Activated gamma-delta T cell treated with Interleukin-2 at 50 U/mL for 16 hours (primary cell): ENCODE measurements around the gene PARM1.

Experiments used
- DNase-seq: peaks from one replicate; pipeline ENCODE4 v3.0.0-alpha.2; 2020

Gene PARM1

DNA sequence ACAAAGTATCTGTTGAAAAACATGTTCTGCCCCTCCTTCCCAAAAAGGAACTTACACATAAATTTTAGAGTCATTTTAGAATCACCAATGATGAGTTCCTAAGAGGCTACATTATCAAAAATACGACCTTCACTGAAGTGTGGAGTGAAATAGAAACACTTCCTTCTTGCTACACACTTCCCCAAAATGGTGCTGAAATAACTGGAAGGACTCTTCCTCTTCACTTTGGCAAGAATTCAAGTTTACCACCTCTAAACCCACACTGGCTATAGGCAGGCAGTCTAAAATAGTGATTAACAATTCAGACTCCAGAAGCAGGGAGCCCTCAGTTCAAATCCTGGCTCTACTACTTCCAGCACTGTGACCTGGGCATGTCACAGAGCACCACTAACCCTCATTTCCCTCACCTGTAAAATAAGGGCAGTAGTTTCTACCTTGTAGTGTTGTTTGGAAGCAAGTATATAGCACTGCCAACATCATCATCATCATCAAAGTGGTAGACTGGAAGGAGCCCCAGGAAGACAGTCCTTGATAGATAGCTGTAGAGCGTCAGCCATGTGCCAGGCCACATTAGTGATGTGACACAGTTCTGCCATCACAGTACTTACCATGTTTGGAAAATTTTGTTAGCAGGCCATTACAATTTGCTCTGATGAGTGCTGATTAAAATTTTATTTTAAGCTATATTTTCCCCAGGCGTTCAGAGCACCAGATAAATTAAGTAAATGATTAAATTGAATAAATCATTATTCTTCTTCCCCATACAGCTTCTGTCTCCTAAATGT is 103.3 kb downstream of the PARM1 start:
- no peak for DNase-seq

DNA sequence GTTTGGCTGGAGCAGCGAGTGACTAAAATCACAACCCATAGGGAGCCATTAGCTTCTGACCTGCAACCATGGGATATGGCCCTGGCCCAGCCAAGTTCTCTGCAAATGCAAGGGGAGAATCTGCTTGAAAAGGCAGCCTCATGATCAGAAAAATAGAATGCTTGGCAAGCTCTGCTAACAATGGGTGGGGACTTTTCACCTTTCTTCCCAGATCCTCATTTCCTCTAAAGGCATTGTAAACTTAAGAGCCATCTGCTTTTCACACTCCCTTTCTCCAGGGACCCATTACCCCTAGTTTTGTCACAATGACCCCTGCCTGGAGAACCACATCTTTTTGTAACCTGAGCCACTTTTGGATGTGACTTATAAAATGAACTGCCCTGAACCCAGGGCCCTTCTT is 104.3 kb downstream of the PARM1 start:
- DNase-seq, result no peak

DNA sequence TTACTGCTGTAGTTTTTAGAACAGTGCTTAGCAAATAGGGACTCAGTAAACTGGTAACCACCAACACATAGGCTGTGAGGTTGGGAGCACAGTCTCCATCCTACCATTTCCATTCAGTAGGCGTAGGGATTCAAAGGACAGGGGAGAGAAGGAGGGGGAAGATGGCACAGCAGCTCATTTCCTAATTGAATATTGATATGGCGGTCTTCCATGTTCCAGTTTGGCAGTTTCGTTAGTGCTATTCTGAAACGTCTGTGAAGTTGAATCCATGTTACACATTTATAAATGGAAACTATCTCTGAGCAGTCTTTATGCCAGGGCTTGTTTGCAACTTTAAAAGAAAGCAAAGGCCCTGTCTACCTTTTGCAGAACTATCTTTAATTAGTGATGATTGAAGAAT is 105.5 kb downstream of the PARM1 start:
- no peak for DNase-seq

DNA sequence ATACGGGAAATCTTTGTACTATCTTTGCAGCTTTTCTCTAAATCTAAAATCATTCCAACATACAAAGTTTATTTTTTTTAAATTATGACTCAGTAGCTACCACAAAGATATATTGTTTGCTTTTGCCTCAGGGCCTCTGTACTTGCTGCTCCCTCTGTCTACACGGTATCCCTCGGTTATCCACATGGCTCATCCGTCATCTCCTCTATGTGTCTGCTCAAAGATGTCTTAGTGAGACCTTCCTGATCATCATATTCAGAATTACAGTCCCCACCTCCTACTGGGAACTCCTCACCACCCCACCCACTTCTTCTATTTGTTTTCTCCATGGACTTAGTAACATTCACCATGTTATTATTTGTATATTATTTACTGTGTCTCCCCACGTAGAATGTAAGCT is 107.8 kb downstream of the PARM1 start:
- DNase-seq, result no peak

DNA sequence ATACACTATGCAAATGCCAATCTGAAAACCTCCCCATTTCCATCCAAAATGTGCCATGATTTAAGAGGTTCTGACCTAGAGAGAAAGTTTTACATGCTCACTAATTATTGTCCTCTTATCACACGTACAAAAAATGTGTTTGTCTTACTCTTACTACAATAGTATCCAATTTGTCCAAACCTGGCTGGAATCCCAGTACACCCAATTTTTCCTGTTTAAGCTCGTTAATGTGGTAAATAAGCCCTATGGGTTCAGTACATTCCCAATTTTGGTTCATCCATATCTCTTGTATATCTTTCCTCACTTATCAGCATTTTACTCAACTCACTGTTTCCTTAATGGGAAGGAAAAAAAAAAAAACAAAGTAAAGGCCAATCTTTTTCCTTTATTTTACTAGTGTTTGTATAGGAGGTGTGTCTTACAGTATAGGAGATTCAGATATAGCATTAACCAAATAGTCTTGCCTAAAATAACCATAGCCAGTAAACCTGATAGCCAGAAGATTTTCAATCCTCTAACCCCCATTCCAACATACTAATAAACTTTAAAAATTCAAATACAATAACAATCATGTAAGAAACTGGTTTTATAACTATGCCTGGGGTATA is 109.8 kb downstream of the PARM1 start:
- DNase-seq, result no peak

DNA sequence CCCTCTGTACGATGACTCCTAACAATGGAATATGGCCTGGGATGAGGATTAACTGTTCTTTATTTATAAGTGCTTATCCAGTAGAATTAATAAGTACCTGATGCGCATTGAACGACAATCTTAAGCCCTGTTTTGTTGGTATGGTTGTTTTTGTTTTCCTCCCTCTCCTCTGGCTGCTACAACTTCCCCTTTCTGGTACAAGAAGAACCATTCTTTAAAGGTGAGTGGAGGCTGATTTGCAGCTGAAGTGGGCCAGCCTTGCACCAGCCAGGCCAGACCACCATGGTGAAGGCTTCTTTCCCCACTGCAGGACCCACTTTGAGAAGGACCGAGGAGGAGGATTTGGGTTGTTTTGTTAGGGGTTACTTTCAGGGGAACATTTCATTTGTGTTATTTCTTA is 113.3 kb downstream of the PARM1 start:
- DNase-seq, result no peak

DNA sequence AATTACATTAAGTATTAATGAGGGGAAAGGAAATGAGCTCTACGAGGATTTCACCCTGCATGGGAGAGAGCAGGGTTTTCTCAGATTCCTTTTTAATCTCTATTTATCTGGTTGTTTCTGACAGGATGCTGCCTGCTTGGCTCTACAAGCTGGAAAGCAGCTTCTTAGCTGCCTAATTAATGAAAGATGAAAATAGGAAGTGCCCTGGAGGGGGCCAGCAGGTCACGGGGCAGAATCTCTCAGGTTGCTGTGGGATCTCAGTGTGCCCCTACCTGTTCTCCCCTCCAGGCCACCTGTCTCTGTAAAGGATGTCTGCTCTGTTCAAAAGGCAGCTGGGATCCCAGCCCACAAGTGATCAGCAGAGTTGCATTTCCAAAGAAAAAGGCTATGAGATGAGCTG is 113.7 kb downstream of the PARM1 start:
- DNase-seq, result no peak

DNA sequence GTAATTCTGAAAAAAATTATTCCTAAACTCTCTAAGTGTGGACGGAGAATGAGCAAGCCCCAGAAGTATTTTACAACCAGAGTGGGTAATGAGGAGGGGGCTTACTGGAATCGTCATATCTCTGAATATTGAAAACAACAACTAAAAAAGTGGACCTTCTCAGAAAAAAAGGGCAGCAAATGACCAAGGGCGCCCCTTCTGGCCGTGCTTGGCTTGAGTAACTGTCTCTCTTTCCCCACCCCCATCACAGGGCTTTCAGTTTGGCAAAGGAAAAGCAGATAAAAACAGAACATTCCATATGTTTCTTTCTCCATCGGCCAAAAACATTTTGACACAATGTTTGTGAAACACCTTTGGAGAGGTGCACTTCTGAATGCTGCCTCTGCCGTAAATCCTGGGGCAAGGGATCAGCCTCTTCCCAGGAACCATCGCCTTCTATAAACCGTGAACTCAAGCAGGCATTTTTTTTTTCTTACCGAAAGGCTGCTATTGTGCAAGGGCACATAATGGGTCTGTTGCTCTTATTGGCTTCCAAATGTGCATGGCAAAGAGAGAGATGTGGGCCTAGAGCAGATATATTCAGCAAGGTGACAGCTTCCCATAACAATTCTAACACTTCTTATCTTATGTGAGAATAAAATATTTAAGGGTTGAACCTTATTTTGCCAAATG is 115.4 kb downstream of the PARM1 start:
- DNase-seq, result no peak

DNA sequence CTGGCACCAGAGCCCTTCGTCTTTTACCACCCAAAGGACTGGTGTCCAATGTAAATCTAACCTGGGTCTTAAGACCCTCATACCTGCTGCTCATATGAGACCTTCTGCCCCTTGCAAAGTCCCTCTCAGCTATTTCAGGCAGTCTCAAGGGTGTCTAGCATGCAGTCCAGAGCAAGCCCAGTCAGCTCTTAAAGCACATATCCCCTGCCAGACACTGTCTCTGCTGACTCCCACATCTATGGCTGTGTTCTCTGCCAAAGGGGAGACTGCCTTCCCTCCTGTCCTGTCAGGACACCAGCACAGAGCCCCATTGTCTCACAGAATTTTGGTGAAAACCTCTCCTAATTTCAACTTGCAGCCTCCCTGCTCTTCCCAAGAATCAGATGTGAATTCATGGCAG is 118.5 kb downstream of the PARM1 start:
- DNase-seq, result no peak

DNA sequence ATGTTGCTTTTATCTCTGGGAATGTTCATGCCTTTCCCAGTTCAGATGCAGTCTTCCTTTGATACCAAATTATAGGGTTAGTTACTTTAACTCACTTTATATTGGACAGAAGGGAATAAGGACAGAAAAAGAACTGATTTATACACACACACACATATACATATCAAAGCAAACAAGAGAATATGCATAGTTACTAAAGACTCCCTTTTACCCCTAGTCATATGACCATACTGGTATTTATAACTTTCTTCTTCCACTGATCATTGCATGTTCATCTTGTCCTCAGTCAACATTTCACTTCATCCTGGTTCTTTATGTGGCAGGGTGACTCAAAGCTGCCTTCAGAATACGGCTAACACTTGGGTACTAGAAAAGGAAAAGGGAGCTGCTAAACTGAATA is 120.4 kb downstream of the PARM1 start:
- DNase-seq, result no peak

DNA sequence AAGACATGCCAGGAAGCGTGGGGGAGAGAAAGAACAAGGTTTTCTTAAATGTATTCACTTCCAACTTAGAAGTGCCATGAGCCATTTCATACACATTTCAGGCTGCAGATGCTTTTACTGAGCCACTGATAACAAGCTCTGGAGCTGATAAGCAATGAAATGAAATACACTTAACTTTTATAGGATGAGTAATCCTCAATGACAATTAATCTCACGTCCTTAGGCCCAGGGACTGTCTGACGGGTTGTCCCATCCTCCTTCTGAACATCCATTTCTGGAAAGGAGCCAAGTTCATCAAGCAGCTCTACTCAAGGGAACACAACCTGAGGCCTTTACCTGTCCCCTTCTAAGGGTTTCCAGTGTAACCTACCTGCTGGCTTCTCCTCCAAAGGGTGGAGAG is 121.2 kb downstream of the PARM1 start:
- no peak for DNase-seq

DNA sequence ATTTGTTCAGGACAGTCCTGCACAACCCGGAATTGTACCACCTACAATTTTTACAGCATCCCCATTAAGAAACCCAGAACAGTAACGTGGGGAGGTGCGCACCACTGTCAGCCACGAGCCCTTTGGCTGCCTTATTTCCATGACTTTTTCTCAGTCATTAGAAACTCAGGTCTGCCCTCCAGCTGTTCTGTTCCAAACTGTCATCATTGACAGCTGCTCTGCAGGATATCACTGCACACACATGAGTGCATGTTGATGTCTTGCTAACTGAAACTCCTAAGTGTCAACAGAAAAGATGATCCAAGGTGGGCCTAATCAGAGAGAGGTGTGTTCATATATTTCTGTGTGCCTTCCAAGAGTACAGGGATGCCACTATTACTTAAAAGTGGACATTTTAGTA is 123.4 kb downstream of the PARM1 start:
- DNase-seq, result no peak

DNA sequence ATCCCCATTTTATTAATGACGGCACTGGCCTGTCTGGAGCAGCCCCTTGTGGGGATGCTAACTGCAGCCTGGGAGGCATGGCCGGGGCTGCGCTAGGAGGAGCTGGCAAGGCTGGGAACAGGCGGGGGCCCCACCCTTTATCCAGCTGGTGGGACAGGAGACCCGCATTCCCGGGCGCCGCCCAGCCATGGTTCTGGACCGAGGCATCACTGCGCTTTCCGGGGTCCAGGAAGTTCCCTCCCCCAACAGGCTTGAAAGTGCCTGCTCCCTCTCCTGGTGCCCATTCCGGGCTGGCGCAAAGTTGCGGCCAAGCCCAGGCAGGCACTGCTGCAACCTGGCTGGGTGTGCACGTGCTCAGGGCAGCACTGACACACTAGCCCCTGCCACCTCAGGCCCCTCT is 124.5 kb downstream of the PARM1 start:
- DNase-seq, result no peak

DNA sequence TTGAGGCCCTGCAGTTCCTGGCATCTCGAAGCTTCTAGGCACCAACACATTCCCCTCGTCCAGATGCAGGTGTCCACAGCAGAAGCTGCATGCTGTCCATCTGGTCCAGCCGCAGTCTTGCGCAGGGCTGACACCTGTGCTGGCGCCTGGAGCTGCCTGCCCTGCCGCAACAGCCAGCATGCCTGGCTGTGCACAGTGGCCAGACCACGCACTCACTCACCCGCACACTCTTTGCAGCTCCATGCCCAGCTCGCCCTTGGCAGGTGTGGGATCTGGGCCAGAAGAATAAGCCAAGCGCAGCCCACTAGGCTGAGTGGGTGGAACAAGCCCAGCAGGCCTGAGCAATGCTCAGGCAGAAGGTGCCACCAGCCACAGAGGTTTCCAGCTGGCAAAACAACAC is 125.6 kb downstream of the PARM1 start:
- DNase-seq, result no peak

DNA sequence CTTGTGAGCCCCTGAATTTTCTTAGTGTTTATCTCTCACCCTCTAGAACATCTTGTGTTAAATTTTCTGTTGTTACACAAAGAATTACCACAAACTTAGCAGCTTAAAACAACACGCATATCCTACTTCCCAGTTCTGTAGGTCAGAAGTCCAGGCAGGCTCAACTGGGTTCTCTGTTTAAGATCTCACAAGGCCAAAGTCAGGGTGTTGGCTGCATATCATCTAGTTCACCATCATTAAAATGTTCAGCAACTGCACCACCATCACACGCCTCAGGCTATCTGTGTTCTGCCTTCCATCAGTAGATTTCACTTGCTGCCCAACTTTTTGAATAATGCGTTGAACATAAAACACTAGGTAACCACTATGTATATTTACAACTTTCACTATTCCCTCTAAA is 130.5 kb downstream of the PARM1 start:
- no peak for DNase-seq

DNA sequence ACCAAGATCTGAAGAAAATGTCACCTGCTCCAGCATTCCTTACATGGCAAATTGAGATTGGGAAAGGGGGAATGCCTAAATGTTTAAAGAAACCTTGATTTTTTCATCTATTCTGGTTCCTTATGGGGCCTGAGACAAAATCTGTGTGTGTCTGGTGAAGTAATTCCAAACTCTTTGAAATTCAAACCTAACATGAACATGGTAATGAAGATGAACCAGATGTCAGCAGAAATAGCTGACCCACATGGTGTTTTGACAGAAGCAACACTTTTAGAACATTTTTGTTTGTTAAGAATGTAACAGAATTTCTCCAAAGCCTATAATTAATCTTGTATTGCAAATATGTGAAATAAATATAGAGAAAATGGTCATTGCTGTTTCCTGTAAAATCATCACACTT is 133.0 kb downstream of the PARM1 start:
- no peak for DNase-seq

DNA sequence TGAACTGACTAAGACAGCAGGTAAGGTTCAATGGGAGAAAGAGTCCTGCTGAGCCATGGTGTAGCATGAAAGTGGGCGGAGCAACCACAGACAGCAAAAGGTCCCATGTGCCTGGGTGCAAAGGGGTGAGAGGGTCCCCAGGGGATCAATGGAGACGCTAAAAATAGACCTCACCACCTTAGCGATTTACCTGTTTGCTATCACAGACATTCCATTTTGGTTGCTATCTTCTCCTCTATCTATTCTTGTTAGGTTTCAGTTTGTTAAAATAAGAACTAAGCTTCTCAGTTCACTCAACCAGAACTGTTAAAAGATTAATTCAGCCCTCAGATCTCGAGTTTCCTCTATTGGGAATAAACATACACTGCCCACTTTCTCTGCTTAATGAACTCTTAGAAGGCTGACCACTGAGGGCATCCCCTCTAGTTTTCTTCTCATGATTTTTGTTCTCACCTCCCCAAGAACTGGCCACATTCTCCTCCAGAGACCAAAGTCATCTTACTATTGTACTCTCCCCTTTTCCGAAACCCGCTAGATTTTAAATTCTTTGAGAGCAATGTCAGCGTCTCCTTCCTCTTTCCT is 136.7 kb downstream of the PARM1 start:
- no peak for DNase-seq

DNA sequence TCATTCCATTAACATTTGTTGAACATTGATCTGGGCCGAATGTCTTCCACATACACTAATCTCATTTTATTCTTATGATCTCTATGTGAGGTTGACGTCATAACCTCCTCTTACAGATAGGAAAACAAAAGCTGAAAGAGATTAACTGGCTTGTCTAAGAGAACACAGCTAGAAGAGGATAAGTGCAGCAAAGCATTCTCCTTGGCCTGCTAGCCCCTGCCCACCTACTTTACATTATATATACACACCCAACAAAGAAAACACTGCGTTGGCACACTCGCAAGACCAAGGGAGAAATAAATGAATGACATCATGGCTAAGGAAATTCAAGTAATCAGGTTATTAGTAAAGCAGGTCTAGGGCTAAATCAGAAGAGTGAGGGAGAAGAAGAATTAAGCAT is 138.4 kb downstream of the PARM1 start:
- no peak for DNase-seq

DNA sequence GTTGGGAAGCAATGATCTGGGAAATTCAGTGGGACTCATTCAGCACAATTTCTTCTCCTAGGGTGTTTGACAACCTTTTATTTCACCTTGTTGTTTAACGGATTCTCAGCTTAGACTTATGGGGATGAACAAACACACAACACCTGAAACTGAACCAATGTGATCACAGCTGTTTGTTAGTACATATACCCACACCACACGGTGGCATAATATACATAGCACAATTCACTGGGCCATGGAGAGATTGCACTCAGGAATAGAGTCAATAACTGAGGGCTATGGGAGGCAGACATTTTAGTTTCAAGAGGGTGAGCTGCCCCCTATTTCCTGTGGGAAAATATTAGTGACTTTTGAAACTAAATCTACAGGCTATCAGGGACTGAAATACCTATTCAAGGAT is 148.0 kb downstream of the PARM1 start:
- no peak for DNase-seq

DNA sequence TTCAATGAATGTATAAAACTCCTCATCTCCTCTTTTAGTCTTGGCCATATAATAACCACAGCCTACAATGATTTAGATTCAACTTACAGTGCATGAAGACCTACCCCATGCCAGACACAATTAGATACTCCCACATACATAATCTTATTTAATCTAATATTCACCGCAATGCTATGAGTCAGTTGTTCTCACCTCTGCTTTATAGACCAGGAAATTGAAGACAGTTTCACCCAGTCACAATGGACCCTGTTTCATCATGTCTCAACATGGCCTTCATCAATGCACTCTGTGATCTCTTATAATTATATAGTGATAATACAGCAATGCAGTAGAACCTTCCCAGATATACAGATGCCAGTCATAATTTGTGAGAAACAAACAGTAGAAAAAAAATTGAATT is 148.6 kb downstream of the PARM1 start:
- DNase-seq, result no peak

DNA sequence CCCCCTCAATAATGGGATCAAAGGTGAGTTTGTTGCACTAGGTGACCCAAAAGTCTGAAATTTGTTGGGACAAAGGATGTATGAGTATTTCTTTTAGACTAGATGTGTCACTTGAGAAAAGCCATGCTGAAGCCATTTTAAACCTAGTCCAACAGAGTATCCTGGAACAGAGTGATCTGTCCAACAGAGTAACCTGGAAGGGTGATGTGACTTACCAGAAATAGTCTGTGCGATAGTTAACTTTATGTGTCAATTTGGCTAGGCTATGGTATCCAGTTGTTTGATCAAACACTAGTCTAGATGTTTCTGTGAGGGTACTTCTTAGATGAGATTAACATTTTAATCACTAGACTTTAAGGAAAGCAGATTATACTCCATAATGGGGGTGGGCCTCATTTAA is 154.5 kb downstream of the PARM1 start:
- no peak for DNase-seq

DNA sequence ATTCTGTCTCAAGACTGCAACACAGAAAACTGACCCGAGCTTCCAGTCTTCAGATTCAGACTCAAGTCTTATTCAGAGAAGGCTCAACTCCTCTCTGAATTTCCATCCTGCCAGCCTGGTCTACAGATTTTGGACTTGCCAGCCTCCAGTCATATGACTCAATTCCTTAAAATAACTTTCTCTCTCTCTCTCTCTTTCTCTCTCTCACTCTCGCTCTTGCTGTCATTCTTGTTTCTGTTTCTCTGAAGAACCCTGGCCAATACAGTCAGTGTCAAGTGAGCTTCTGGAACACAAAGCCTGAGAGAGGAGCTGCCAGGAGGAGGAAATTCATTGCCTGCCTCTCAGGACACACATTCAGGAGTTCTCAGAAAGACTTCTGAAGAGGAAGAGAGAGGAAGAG is 154.9 kb downstream of the PARM1 start:
- DNase-seq, result no peak

DNA sequence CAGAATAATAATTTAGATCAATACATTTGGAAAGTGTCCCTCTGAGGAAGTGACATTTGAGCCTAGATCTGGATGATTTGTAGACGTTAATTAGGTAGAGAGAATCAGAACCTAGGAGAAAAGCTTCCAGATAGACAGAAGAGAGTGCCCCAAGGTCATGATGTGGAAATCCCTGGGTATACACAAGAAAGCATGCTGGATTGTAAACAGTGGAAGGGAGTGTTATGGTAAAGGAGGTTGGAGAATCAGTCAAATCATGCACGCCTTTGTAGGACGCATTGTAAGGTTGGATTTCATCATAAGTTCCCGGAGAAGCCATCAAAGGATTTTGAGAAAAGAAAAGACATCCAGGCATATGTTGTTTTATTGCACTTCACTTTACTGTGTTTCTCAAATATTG is 156.3 kb downstream of the PARM1 start:
- DNase-seq, result no peak

DNA sequence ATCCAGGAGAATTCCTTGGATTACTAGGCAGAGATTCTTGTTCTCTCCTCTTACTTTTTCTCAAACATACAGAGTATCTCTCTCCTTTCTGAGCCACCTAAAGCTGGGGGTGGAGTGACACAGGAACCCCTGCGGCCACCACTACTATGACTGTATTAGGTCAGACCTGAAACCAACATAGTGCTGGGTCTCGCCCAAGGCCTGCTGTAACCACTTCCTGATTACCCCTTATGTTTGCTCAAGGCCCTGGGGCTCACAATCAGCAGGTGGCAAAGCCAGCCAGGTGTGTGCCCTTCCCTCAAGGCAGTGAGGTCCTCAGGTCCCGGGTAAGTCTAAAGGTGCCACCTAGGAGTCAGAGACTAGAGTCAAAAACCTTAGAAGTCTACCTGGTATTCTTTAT is 166.4 kb downstream of the PARM1 start:
- DNase-seq, result no peak
